Neuronal stem cell (in vitro differentiated cells): ENCODE measurements around the gene INSM2.

Experiments
- DNase-seq: peaks from one replicate; pipeline ENCODE4 v3.0.0-alpha.2; 2013; ENCODE audit warnings: low spot score
- H2AFZ ChIP-seq: one replicate; pipeline ENCODE4 v1.6.1; 2013; ENCODE audit warnings: mild to moderate bottlenecking, low read length, inconsistent platforms
- H2AK5ac ChIP-seq: 2 replicates; pipeline ENCODE4 v1.6.1; 2013; ENCODE audit warnings: low read depth, mild to moderate bottlenecking, inconsistent platforms, low read length, moderate library complexity, mixed read lengths
- H2BK120ac ChIP-seq: 2 replicates; pipeline ENCODE4 v1.6.1; 2013; ENCODE audit warnings: low read depth, mild to moderate bottlenecking, inconsistent platforms, low read length, moderate library complexity, mixed read lengths
- H2BK12ac ChIP-seq: one replicate; pipeline ENCODE4 v1.6.1; 2013; ENCODE audit warnings: low read length, inconsistent platforms
- H2BK15ac ChIP-seq: 2 replicates; pipeline ENCODE4 v1.6.1; 2013; ENCODE audit warnings: mild to moderate bottlenecking, low read length, inconsistent platforms, mixed read lengths
- H2BK5ac ChIP-seq: one replicate; pipeline ENCODE4 v1.6.1; 2013; ENCODE audit warnings: inconsistent platforms, mild to moderate bottlenecking, low read length, moderate library complexity
- H3K14ac ChIP-seq: one replicate; pipeline ENCODE4 v1.6.1; 2013; ENCODE audit warnings: low read length, inconsistent platforms
- H3K18ac ChIP-seq: 2 replicates; pipeline ENCODE4 v1.6.1; 2013; ENCODE audit warnings: low read length, inconsistent platforms
- H3K23ac ChIP-seq: 2 replicates; pipeline ENCODE4 v1.6.1; 2013; ENCODE audit warnings: low read depth, mild to moderate bottlenecking, mixed read lengths, low read length, inconsistent platforms; ENCODE audit not compliant: poor library complexity
- H3K27ac ChIP-seq: replicated peaks from 3 replicates; pipeline ENCODE4 v1.5.1; 2013; ENCODE audit warnings: low read length, inconsistent platforms
- H3K27me3 ChIP-seq, 3 experiments: 2 replicates each; pipeline ENCODE4 v1.6.1; 2013; ENCODE audit warnings: low read length in 3 of 3, mild to moderate bottlenecking in 2 of 3, inconsistent platforms in 1 of 3, low read depth in 1 of 3, mixed read lengths in 1 of 3, moderate library complexity in 1 of 3; ENCODE audit not compliant: control insufficient read depth in 3 of 3, insufficient read depth in 3 of 3
- H3K36me3 ChIP-seq, 2 donors: replicated peaks in 1 of 2; 2 replicates each; pipeline ENCODE4 v1.6.1; 2013; ENCODE audit warnings: low read length in 2 of 2; ENCODE audit not compliant: control insufficient read depth in 2 of 2, insufficient read depth in 2 of 2
- H3K4ac ChIP-seq: 2 replicates; pipeline ENCODE4 v1.6.1; 2013; ENCODE audit warnings: inconsistent platforms, mild to moderate bottlenecking, low read length, moderate library complexity
- H3K4me1 ChIP-seq, 2 donors: 1 replicate in 1 of 2; 2 replicates in 1 of 2; pipeline ENCODE4 v1.6.1; 2013; ENCODE audit warnings: low read length in 2 of 2, low read depth in 1 of 2; ENCODE audit not compliant: control insufficient read depth in 2 of 2, insufficient read depth in 1 of 2
- H3K4me2 ChIP-seq: one replicate; pipeline ENCODE4 v1.6.1; 2013; ENCODE audit warnings: mild to moderate bottlenecking, low read length, inconsistent platforms; ENCODE audit not compliant: insufficient read depth, poor library complexity, severe bottlenecking
- H3K4me3 ChIP-seq, 2 donors: 2 replicates each; pipeline ENCODE4 v1.5.1; 2013; ENCODE audit warnings: low read length in 2 of 2, mild to moderate bottlenecking in 2 of 2, inconsistent platforms in 1 of 2, moderate library complexity in 1 of 2
- H3K79me1 ChIP-seq: one replicate; pipeline ENCODE4 v1.6.1; 2013; ENCODE audit warnings: low read depth, mild to moderate bottlenecking, inconsistent platforms, low read length, moderate library complexity
- H3K9ac ChIP-seq: one replicate; pipeline ENCODE4 v1.6.1; 2013; ENCODE audit warnings: mild to moderate bottlenecking, low read depth, low read length, inconsistent platforms; ENCODE audit not compliant: poor library complexity
- H3K9me3 ChIP-seq, 2 donors: replicated peaks in 1 of 2; 2 replicates each; pipeline versions ENCODE3 to v1.6.1; 2013; ENCODE audit warnings: low read length in 2 of 2, mild to moderate bottlenecking in 2 of 2, inconsistent platforms in 1 of 2, low read depth in 1 of 2, mixed read lengths in 1 of 2, moderate library complexity in 1 of 2; ENCODE audit not compliant: control insufficient read depth in 2 of 2, insufficient read depth in 1 of 2
- H4K8ac ChIP-seq: one replicate; pipeline ENCODE4 v1.6.1; 2013; ENCODE audit warnings: low read depth, mild to moderate bottlenecking, inconsistent platforms, low read length, moderate library complexity
- H4K91ac ChIP-seq: one replicate; pipeline ENCODE4 v1.6.1; 2013; ENCODE audit warnings: low read length, low read depth, mild to moderate bottlenecking, inconsistent platforms; ENCODE audit not compliant: poor library complexity
- WGBS, 2 donors: extraction: QIAGEN DNeasy Blood & Tissue Kit; methylation state at CpG; one replicate each; pipeline ENCODE4 v1.1.7; 2013; ENCODE audit warnings: missing lambda C conversion rate in 2 of 2, mixed read lengths in 1 of 2; ENCODE audit not compliant: insufficient read length in 2 of 2, insufficient replicate concordance in 1 of 2; ENCODE audit errors: extremely low coverage in 2 of 2; 5-methylcytosine and 5-hydroxymethylcytosine counted together

Gene INSM2

DNA sequence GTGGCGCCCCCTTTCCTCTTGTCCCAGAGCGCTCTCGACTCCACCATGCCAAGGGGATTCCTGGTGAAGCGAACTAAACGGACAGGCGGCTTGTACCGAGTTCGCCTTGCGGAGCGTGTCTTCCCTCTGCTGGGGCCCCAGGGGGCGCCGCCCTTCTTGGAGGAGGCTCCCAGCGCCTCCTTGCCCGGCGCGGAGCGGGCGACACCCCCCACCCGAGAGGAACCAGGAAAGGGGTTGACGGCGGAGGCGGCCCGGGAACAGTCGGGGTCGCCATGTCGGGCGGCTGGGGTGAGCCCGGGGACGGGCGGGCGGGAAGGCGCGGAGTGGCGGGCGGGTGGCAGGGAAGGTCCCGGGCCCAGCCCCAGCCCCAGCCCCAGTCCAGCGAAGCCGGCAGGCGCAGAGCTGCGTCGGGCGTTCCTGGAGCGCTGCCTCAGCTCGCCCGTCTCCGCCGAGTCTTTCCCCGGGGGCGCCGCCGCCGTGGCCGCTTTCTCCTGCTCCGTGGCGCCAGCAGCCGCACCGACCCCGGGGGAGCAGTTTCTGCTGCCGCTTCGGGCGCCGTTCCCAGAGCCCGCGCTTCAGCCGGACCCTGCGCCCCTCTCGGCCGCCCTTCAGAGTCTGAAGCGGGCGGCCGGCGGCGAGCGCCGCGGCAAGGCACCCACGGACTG, 376 bp downstream of the INSM2 start:
- no peak overlapping the region for H2AK5ac ChIP-seq
- DNase-seq: peak; percentile 42
- no peak overlapping the region for H3K9ac ChIP-seq
- no peak overlapping the region for H4K91ac ChIP-seq
- no peak overlapping the region for H2BK5ac ChIP-seq
- peaks cover 0 to 3% of the 10 kb centered on the region in 2 donors for H3K9me3 ChIP-seq
- H3K36me3 ChIP-seq: no peaks in the 10 kb centered on the region
- no peak overlapping the region for H2BK120ac ChIP-seq
- peak overlapping the region; percentile 94 for H3K4me2 ChIP-seq
- H3K27ac ChIP-seq: no peak overlapping the region
- no peak overlapping the region for H2BK15ac ChIP-seq
- H4K8ac ChIP-seq: no peak overlapping the region
- no CpG with 5 or more reads among the region's 77 CpGs for WGBS, 2 donors
- H3K4me3 ChIP-seq: peak overlapping the region; percentile 56 to 81
- H3K79me1 ChIP-seq: peaks cover 2% of the 10 kb centered on the region
- H3K18ac ChIP-seq: no peak overlapping the region
- H3K4ac ChIP-seq: no peak overlapping the region
- H3K4me1 ChIP-seq: peaks cover 7 to 12% of the 10 kb centered on the region in 2 donors
- peak overlapping the region; percentile 85 for H3K23ac ChIP-seq
- H3K14ac ChIP-seq: no peak overlapping the region
- H2AFZ ChIP-seq: peak overlapping the region; percentile 99
- H3K27me3 ChIP-seq: peaks cover 13 to 76% (median 44%) of the 10 kb centered on the region in 3 experiments
- no peak overlapping the region for H2BK12ac ChIP-seq

- H3K9me3 ChIP-seq: peaks cover 0 to 3% of the 10 kb centered on the region in 2 donors
- no CpG with 5 or more reads among the region's 55 CpGs for WGBS, 2 donors
- H2BK120ac ChIP-seq: no peak overlapping the region
- no peak overlapping the region for H2BK15ac ChIP-seq
- H3K23ac ChIP-seq: peak overlapping the region; percentile 43
- no peak overlapping the region for H2BK12ac ChIP-seq
- no peak overlapping the region for H3K9ac ChIP-seq
- H4K8ac ChIP-seq: no peak overlapping the region
- H2AK5ac ChIP-seq: no peak overlapping the region
- H3K4ac ChIP-seq: no peak overlapping the region
- peak overlapping the region; percentile 29 to 59 for H3K4me3 ChIP-seq
- no peak overlapping the region for H4K91ac ChIP-seq
- H2AFZ ChIP-seq: peak overlapping the region; percentile 99
- H3K36me3 ChIP-seq: no peaks in the 10 kb centered on the region
- H3K27ac ChIP-seq: no peak overlapping the region
- peaks cover 7 to 12% of the 10 kb centered on the region in 2 donors for H3K4me1 ChIP-seq
- DNase-seq: peak; percentile 84
- H2BK5ac ChIP-seq: no peak overlapping the region
- peak overlapping the region; percentile 94 for H3K4me2 ChIP-seq
- H3K14ac ChIP-seq: no peak overlapping the region
- H3K27me3 ChIP-seq: peaks cover 13 to 69% (median 44%) of the 10 kb centered on the region in 3 experiments
- peaks cover 2% of the 10 kb centered on the region for H3K79me1 ChIP-seq
- H3K18ac ChIP-seq: peak overlapping the region; percentile 17
These were observed 1.0 kb downstream of the INSM2 start for GRCh38 chr14:35534873-35535482.

DNA sequence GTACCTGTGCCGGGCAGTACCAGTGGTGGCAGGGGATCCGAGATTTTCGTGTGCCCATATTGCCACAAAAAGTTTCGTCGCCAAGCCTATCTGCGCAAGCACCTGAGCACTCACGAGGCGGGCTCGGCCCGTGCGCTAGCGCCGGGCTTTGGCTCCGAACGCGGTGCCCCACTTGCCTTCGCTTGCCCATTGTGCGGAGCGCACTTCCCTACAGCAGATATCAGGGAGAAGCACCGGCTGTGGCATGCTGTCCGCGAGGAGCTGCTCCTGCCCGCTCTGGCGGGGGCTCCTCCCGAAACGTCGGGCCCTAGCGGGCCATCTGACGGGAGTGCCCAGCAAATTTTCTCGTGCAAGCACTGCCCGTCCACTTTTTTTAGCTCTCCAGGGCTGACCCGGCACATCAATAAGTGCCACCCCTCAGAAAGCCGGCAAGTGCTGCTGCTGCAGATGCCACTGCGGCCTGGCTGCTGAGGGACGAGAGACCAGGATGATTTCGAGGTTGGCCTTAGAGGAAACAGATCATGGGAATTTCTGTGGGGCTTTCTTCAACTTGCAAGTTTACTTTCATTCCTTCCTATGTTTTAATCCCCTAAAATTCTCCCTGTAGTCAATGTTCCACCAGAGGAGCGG, 1.6 kb downstream of the INSM2 start:
- H3K14ac ChIP-seq: no peak overlapping the region
- H3K4ac ChIP-seq: no peak overlapping the region
- no peaks in the 10 kb centered on the region for H3K36me3 ChIP-seq
- no peak overlapping the region for H4K91ac ChIP-seq
- no peak overlapping the region for H3K18ac ChIP-seq
- DNase-seq: no peak
- H2BK120ac ChIP-seq: no peak overlapping the region
- no peak overlapping the region for H2BK15ac ChIP-seq
- no peak overlapping the region for H2BK5ac ChIP-seq
- no peak overlapping the region for H2AFZ ChIP-seq
- no peak overlapping the region for H3K27ac ChIP-seq
- peaks cover 7 to 12% of the 10 kb centered on the region in 2 donors for H3K4me1 ChIP-seq
- no CpG with 5 or more reads among the region's 37 CpGs for WGBS, 2 donors
- H2AK5ac ChIP-seq: no peak overlapping the region
- H3K23ac ChIP-seq: peak overlapping the region; percentile 43
- peaks cover 0 to 3% of the 10 kb centered on the region in 2 donors for H3K9me3 ChIP-seq
- no peak overlapping the region for H2BK12ac ChIP-seq
- peaks cover 13 to 63% (median 44%) of the 10 kb centered on the region in 3 experiments for H3K27me3 ChIP-seq
- peak overlapping the region; percentile 94 for H3K4me2 ChIP-seq
- H4K8ac ChIP-seq: no peak overlapping the region
- H3K79me1 ChIP-seq: peaks cover 2% of the 10 kb centered on the region
- peak overlapping the region in 1 of 2 donors; percentile 29 for H3K4me3 ChIP-seq
- no peak overlapping the region for H3K9ac ChIP-seq

- no peak overlapping the region for H4K8ac ChIP-seq
- no peak overlapping the region for H2AFZ ChIP-seq
- no peak overlapping the region for H3K27ac ChIP-seq
- no peak overlapping the region for H2AK5ac ChIP-seq
- H2BK15ac ChIP-seq: no peak overlapping the region
- no peak overlapping the region for H4K91ac ChIP-seq
- H3K18ac ChIP-seq: no peak overlapping the region
- no peak overlapping the region for H3K14ac ChIP-seq
- no peak overlapping the region for H2BK12ac ChIP-seq
- peaks cover 6 to 21% (median 20%) of the 10 kb centered on the region in 3 experiments for H3K27me3 ChIP-seq
- no peak overlapping the region for H3K4me2 ChIP-seq
- H2BK120ac ChIP-seq: no peak overlapping the region
- H3K4me3 ChIP-seq: no peak overlapping the region
- WGBS, 2 donors: no CpG with 5 or more reads among the region's 2 CpGs
- peaks cover 1% of the 10 kb centered on the region for H3K79me1 ChIP-seq
- no peak overlapping the region for H2BK5ac ChIP-seq
- H3K36me3 ChIP-seq: peaks cover 0 to 2% of the 10 kb centered on the region in 2 donors
- no peak overlapping the region for H3K23ac ChIP-seq
- no peak for DNase-seq
- H3K9ac ChIP-seq: no peak overlapping the region
- peaks cover 4 to 7% of the 10 kb centered on the region in 2 donors for H3K4me1 ChIP-seq
- peaks cover 0 to 1% of the 10 kb centered on the region in 2 donors for H3K9me3 ChIP-seq
- H3K4ac ChIP-seq: no peak overlapping the region
These were observed 6.0 kb downstream of the INSM2 start for GRCh38 chr14:35539969-35540368.
